22Rv1 (cell line): Measurements from ENCODE around the gene TBX3.

Experiments
- ZFX ChIP-seq: fragments of 450-650 bp; IDR thresholded peaks from 2 replicates; pipeline ENCODE4 v1.6.1; 2017; ENCODE audit warnings: antibody characterized with exemption, borderline replicate concordance
- TF ChIP-seq, protein P1 (sequence below): fragments of 450-650 bp; IDR thresholded peaks from 2 replicates; pipeline ENCODE4 v1.5.1; 2017; ENCODE audit warnings: mild to moderate bottlenecking

DNA sequence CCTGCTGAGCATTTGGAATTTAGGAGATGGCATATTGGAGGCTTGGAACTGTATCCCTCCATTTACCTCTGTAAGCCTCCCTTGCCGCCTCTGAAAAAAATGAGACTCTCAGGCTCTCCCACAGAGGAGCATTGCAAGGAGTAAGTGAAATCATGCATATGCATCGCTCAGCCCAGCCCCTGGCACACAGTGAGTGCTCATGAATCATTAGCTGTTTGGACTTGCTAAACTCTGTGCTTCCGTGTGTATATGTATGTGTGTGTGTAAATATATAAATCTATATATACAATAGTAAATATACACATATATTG, 17.1 kb upstream of the TBX3 start:
- TF ChIP-seq, protein P1, sequence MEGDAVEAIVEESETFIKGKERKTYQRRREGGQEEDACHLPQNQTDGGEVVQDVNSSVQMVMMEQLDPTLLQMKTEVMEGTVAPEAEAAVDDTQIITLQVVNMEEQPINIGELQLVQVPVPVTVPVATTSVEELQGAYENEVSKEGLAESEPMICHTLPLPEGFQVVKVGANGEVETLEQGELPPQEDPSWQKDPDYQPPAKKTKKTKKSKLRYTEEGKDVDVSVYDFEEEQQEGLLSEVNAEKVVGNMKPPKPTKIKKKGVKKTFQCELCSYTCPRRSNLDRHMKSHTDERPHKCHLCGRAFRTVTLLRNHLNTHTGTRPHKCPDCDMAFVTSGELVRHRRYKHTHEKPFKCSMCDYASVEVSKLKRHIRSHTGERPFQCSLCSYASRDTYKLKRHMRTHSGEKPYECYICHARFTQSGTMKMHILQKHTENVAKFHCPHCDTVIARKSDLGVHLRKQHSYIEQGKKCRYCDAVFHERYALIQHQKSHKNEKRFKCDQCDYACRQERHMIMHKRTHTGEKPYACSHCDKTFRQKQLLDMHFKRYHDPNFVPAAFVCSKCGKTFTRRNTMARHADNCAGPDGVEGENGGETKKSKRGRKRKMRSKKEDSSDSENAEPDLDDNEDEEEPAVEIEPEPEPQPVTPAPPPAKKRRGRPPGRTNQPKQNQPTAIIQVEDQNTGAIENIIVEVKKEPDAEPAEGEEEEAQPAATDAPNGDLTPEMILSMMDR: no peak
- TF ChIP-seq ZFX: no peak
